ENCODE measurements around the gene WDR1. TPM values are rescaled to one million over a fixed set of nuclear protein-coding genes. Genes with fewer than 3 reads are reported as not detected.

The WDR1 gene
- total RNA-seq, 2 experiments from 2014 or later, result 77.6 to 152 TPM

DNA sequence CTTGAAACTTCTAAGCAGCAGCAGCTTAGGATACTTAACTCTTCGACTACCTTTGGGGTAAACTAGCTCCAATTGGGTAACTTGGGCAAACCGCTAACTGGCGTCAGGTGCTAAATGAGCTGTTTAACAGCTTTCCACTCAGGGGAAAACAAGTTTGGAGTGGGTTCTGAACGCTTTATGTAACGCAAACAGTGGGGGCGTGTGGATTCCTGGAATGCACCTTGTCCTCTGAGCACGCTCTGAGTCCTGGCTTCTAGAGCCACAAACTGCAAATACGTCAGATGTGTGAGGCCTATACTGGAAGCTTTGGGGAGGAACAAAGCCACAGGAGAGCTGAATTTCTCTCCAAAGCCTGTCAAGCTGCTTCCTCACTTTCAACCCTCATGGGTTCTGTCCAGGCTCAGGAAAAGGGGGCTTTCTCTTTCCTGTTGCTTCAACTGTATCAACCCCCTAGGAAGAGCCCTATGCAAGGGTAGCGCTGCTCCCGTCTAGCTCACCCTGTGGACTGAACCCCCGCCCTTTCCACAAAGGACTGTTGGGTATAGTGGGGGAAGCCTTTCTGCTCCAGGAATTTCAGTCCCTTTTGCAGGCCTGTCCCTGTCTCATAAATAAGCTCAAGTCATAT, 4.5 kb upstream of the WDR1 start:
- Histone ChIP-seq H3K4me1 (ENCODE audit: insufficient read depth, low read length, poor library complexity, severe bottlenecking) (peaks cover 21% of the 10 kb centered on the region), H4K20me1 (ENCODE audit: insufficient read depth, low read length) (no peaks in the 10 kb centered on the region), H3K79me2 (ENCODE audit: insufficient read depth, low read depth, low read length) (peaks cover under 1% of the 10 kb centered on the region; the same call in 1 of the 2 replicates), H3K4me3 (ENCODE audit: low read depth, low read length, poor library complexity, severe bottlenecking) (no peak overlapping the region), H3K9me3 (ENCODE audit: low read length) (no peaks in the 10 kb centered on the region), H2AFZ (ENCODE audit: low read length) (no peak overlapping the region), H3K9me2 (ENCODE audit: insufficient read depth, low read length) (no peaks in the 10 kb centered on the region), H3K36me3 (ENCODE audit: insufficient read depth, low read length) (no peaks in the 10 kb centered on the region), H3K27ac (ENCODE audit: low read depth, low read length, poor library complexity, severe bottlenecking) (no peak overlapping the region), H3K4me2 (ENCODE audit: low read length) (no peak overlapping the region)
- no TSS peak for BruUV-seq (replicated peaks)
- intact Hi-C loops (cut with micrococcal nuclease; ENCODE audit: unreplicated experiment), result no loop called here
- TF ChIP-seq CTCF (conservative IDR thresholded peaks at IDR 0.05; ENCODE audit: low read length) (no peak), EZH2phosphoT487 (IDR thresholded peaks at IDR 0.05; ENCODE audit: borderline replicate concordance, low read depth, low read length) (no peak)
- ChIA-PET POLR2A (interaction anchor here (0.7 to 0.9 kb wide), 2 partner anchors 106 to 152 kb away, joined by 3 read pairs; no protein-coding TSS in a partner anchor), CTCF (ENCODE audit: unreplicated experiment) (no interaction called here)
- DNase-seq (ENCODE audit: low spot score), result no peak

GRCh38 chr4:10119773-10120172, 3.2 kb upstream of the WDR1 start:
- intact Hi-C loops (cut with micrococcal nuclease; ENCODE audit: unreplicated experiment), result no loop called here
- no TSS peak for BruUV-seq (replicated peaks)
- H2AFZ ChIP-seq (ENCODE audit: low read length), result no peak overlapping the region
- POLR2A ChIA-PET, result interaction anchor here (1.4 kb wide), 1 partner anchor 11 kb away, joined by 3 read pairs; no protein-coding TSS in a partner anchor
- H3K36me3 ChIP-seq (ENCODE audit: insufficient read depth, low read length), result peaks cover 10% of the 10 kb centered on the region
- no peak for DNase-seq (ENCODE audit: low spot score)
- CTCF ChIA-PET (ENCODE audit: unreplicated experiment), result no interaction called here
- H3K9me2 ChIP-seq (ENCODE audit: insufficient read depth, low read length), result no peaks in the 10 kb centered on the region
- no peak overlapping the region for H3K4me2 ChIP-seq (ENCODE audit: low read length)
- H3K9me3 ChIP-seq (ENCODE audit: low read length), result no peaks in the 10 kb centered on the region
- no peak overlapping the region for H3K27ac ChIP-seq (ENCODE audit: low read depth, low read length, poor library complexity, severe bottlenecking)
- peaks cover 10% of the 10 kb centered on the region for H4K20me1 ChIP-seq (ENCODE audit: insufficient read depth, low read length)
- H3K4me3 ChIP-seq (ENCODE audit: low read depth, low read length, poor library complexity, severe bottlenecking), result no peak overlapping the region
- H3K4me1 ChIP-seq (ENCODE audit: insufficient read depth, low read length, poor library complexity, severe bottlenecking), result peaks cover 31% of the 10 kb centered on the region
- H3K79me2 ChIP-seq (ENCODE audit: insufficient read depth, low read depth, low read length), result peaks cover 13% of the 10 kb centered on the region; the same call in 1 of the 2 replicates
- TF ChIP-seq CTCF (conservative IDR thresholded peaks at IDR 0.05; ENCODE audit: low read length), result no peak
- no peak for TF ChIP-seq EZH2phosphoT487 (IDR thresholded peaks at IDR 0.05; ENCODE audit: borderline replicate concordance, low read depth, low read length)

- Histone ChIP-seq H3K27ac (ENCODE audit: low read depth, low read length, poor library complexity, severe bottlenecking) (no peak overlapping the region), H3K4me1 (ENCODE audit: insufficient read depth, low read length, poor library complexity, severe bottlenecking) (peaks cover 32% of the 10 kb centered on the region), H3K4me3 (ENCODE audit: low read depth, low read length, poor library complexity, severe bottlenecking) (no peak overlapping the region), H3K79me2 (ENCODE audit: insufficient read depth, low read depth, low read length) (peaks cover 15% of the 10 kb centered on the region; the same call in 1 of the 2 replicates), H3K36me3 (ENCODE audit: insufficient read depth, low read length) (peaks cover 15% of the 10 kb centered on the region), H4K20me1 (ENCODE audit: insufficient read depth, low read length) (peaks cover 14% of the 10 kb centered on the region), H3K9me3 (ENCODE audit: low read length) (no peaks in the 10 kb centered on the region), H3K9me2 (ENCODE audit: insufficient read depth, low read length) (no peaks in the 10 kb centered on the region), H2AFZ (ENCODE audit: low read length) (no peak overlapping the region), H3K4me2 (ENCODE audit: low read length) (no peak overlapping the region)
- TF ChIP-seq EZH2phosphoT487 (IDR thresholded peaks at IDR 0.05; ENCODE audit: borderline replicate concordance, low read depth, low read length) (no peak), CTCF (conservative IDR thresholded peaks at IDR 0.05; ENCODE audit: low read length) (no peak)
- CTCF ChIA-PET (ENCODE audit: unreplicated experiment), result no interaction called here
- no peak for DNase-seq (ENCODE audit: low spot score)
- POLR2A ChIA-PET, result interaction anchor here (1.4 to 2.2 kb wide), 2 partner anchors 11 to 17 kb away, joined by 3 to 6 read pairs; no protein-coding TSS in a partner anchor
- intact Hi-C loops (cut with micrococcal nuclease; ENCODE audit: unreplicated experiment), result no loop called here
- BruUV-seq (replicated peaks), result no TSS peak
Measured at GRCh38 chr4:10119278-10119677, 2.7 kb upstream of the WDR1 start.
